Calu3 (cell line): Measurements from ENCODE around the gene THBS1. TPM values are rescaled to one million over a fixed set of nuclear protein-coding genes. Genes with fewer than 3 reads are reported as not detected.

Source experiments
- BruUV-seq: library from RNA; stranded (reverse); fragments of 400-500 nt; replicated peaks from 2 replicates; lab custom pipeline; 2021; lab: Mats Ljungman, UMichigan
- CTCF ChIA-PET: fragments of 300-600 bp; sonication (Branson Sonifier 250); formaldehyde crosslinking; loops from one replicate; lab custom pipeline; 2022; ENCODE audit warnings: antibody characterized with exemption; lab: Charles Lee
- DNase-seq: peaks from one replicate; pipeline ENCODE4 v3.0.0; 2022
- H3K27ac Mint-ChIP-seq: one replicate; pipeline ENCODE4 v1.8.0; 2022; ENCODE audit warnings: mixed read lengths; ENCODE audit not compliant: unreplicated experiment
- H3K27me3 Mint-ChIP-seq: one replicate; pipeline ENCODE4 v1.8.0; 2022; ENCODE audit warnings: mixed read lengths; ENCODE audit not compliant: unreplicated experiment
- H3K36me3 Mint-ChIP-seq: one replicate; pipeline ENCODE4 v1.8.0; 2022; ENCODE audit warnings: mild to moderate bottlenecking, moderate library complexity, mixed read lengths; ENCODE audit not compliant: insufficient read depth, unreplicated experiment
- H3K4me1 Mint-ChIP-seq: one replicate; pipeline ENCODE4 v1.8.0; 2022; ENCODE audit warnings: mild to moderate bottlenecking, low read depth, mixed read lengths; ENCODE audit not compliant: unreplicated experiment
- H3K4me3 Mint-ChIP-seq: one replicate; pipeline ENCODE4 v1.8.0; 2022; ENCODE audit warnings: mild to moderate bottlenecking, low read depth, moderate library complexity, mixed read lengths; ENCODE audit not compliant: unreplicated experiment
- H3K9me3 Mint-ChIP-seq: one replicate; pipeline ENCODE4 v1.8.0; 2022; ENCODE audit warnings: low read depth, mixed read lengths; ENCODE audit not compliant: unreplicated experiment
- intact Hi-C: fragments of 100-400 bp; cut with micrococcal nuclease; formaldehyde crosslinking; loops from one replicate; pipeline ENCODE4 v1.10.0; 2022; ENCODE audit not compliant: unreplicated experiment
- total RNA-seq: library from RNA; stranded (reverse); gene quantifications from 2 replicates; pipeline ENCODE4 v1.2.3, GENCODE V29; 2022
- TF ChIP-seq, protein P1 (sequence below): fragments of 200-600 bp; IDR thresholded peaks from one replicate; pipeline ENCODE4 v1.8.0; 2022; ENCODE audit warnings: antibody characterized with exemption; ENCODE audit not compliant: unreplicated experiment

Gene THBS1
- total RNA-seq, 1 experiment from 2014 or later: 199 TPM

DNA sequence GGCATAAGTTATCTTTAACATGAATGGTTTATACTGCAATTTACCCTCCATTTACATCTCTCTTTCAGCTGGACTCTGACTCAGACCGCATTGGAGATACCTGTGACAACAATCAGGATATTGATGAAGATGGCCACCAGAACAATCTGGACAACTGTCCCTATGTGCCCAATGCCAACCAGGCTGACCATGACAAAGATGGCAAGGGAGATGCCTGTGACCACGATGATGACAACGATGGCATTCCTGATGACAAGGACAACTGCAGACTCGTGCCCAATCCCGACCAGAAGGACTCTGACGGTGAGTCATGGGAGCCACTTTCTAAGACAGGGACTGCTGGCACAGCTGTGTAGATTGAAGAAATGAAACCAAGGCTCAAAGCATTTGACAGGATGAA lies 11.6 kb downstream of the THBS1 start:
- Mint-ChIP-seq H3K27ac (no peak overlapping the region), H3K27me3 (no peaks in the 10 kb centered on the region), H3K4me3 (no peak overlapping the region), H3K9me3 (no peaks in the 10 kb centered on the region), H3K4me1 (no peaks in the 10 kb centered on the region), H3K36me3 (peaks cover 17% of the 10 kb centered on the region)
- TF ChIP-seq, protein P1, sequence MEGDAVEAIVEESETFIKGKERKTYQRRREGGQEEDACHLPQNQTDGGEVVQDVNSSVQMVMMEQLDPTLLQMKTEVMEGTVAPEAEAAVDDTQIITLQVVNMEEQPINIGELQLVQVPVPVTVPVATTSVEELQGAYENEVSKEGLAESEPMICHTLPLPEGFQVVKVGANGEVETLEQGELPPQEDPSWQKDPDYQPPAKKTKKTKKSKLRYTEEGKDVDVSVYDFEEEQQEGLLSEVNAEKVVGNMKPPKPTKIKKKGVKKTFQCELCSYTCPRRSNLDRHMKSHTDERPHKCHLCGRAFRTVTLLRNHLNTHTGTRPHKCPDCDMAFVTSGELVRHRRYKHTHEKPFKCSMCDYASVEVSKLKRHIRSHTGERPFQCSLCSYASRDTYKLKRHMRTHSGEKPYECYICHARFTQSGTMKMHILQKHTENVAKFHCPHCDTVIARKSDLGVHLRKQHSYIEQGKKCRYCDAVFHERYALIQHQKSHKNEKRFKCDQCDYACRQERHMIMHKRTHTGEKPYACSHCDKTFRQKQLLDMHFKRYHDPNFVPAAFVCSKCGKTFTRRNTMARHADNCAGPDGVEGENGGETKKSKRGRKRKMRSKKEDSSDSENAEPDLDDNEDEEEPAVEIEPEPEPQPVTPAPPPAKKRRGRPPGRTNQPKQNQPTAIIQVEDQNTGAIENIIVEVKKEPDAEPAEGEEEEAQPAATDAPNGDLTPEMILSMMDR: no peak
- DNase-seq: no peak
- CTCF ChIA-PET: no interaction called here
- BruUV-seq: no TSS peak
- intact Hi-C loops: loop anchor here (10.0 kb wide), 1 partner anchor 72 kb away; no protein-coding TSS in a partner anchor

GRCh38 chr15:39593071-39593655 lies 12.3 kb downstream of the THBS1 start:
- H3K4me3 Mint-ChIP-seq: no peak overlapping the region
- no peaks in the 10 kb centered on the region for H3K27me3 Mint-ChIP-seq
- intact Hi-C loops: loop anchor here (10.0 kb wide), 1 partner anchor 72 kb away; no protein-coding TSS in a partner anchor
- CTCF ChIA-PET: no interaction called here
- TF ChIP-seq, protein P1: no peak
- no peaks in the 10 kb centered on the region for H3K4me1 Mint-ChIP-seq
- H3K36me3 Mint-ChIP-seq: peaks cover 21% of the 10 kb centered on the region
- H3K9me3 Mint-ChIP-seq: no peaks in the 10 kb centered on the region
- BruUV-seq: no TSS peak
- H3K27ac Mint-ChIP-seq: no peak overlapping the region
- no peak for DNase-seq

GRCh38 chr15:39593656-39594445 lies 13.0 kb downstream of the THBS1 start:
- Mint-ChIP-seq H3K4me3 (no peak overlapping the region), H3K36me3 (peaks cover 21% of the 10 kb centered on the region), H3K27ac (no peak overlapping the region), H3K27me3 (no peaks in the 10 kb centered on the region), H3K4me1 (no peaks in the 10 kb centered on the region), H3K9me3 (no peaks in the 10 kb centered on the region)
- CTCF ChIA-PET: interaction anchor here (1.3 kb wide), 1 partner anchor 163 kb away, joined by 3 read pairs; no protein-coding TSS in a partner anchor
- intact Hi-C loops: loop anchor here (10.0 kb wide), 1 partner anchor 71 kb away; no protein-coding TSS in a partner anchor
- DNase-seq: no peak
- TF ChIP-seq, protein P1: no peak
- BruUV-seq: no TSS peak

DNA sequence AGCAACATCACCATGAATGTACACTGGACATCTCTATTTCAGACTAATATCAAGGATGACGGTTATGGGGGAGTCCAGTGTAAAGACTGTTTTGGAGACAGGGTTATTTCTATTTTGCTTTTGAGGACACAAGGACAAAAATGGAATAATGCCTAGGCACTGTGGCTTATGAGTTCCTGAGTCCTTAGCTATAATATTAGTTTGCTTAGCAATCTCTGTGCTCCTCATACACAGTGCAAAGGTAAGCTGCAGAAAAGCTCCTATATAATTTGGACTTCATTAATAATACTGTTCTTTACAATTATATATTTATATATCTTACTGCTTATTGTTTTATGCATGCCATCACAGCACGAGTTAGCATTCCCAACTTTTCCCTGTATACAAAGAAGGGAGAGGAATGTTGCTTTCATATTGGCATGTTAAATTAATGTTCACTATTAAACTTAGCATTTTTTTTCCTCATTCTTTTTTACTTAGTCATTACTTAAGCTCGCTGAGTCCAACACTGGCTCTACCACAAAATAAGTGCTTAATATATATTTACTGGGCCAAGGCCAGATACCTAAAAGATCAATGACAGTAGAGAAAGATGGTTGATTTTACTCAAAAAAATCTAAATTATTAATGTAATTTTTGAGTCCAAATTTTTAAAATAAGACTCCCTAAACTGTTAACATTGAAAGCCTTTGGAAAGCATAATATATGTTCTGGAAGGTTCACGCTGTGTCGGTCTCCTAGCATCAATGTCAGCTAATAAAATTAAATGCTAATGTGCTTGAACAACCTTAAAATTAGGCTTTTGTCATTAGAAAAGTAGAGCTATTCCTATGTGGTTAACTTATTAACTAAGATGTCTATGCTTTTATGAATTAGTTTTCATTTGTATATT lies 13.8 kb downstream of the THBS1 start:
- no peak for DNase-seq
- CTCF ChIA-PET: interaction anchor here (1.3 kb wide), 1 partner anchor 162 kb away, joined by 3 read pairs; no protein-coding TSS in a partner anchor
- intact Hi-C loops: loop anchor here (5.0 to 10.0 kb wide), 2 partner anchors 70 to 163 kb away; no protein-coding TSS in a partner anchor
- Mint-ChIP-seq H3K27me3 (no peaks in the 10 kb centered on the region), H3K27ac (no peak overlapping the region), H3K4me3 (no peak overlapping the region), H3K36me3 (peaks cover 21% of the 10 kb centered on the region), H3K4me1 (no peaks in the 10 kb centered on the region), H3K9me3 (no peaks in the 10 kb centered on the region)
- no TSS peak for BruUV-seq
- TF ChIP-seq, protein P1: no peak
